Astrocyte of the hippocampus (primary cell): ENCODE measurements around the gene IL11RA.

ENCODE experiments used
- DNase-seq: peaks from one replicate; pipeline ENCODE4 v3.0.0; 2011; ENCODE audit warnings: low read depth, low spot score

The IL11RA gene

DNA sequence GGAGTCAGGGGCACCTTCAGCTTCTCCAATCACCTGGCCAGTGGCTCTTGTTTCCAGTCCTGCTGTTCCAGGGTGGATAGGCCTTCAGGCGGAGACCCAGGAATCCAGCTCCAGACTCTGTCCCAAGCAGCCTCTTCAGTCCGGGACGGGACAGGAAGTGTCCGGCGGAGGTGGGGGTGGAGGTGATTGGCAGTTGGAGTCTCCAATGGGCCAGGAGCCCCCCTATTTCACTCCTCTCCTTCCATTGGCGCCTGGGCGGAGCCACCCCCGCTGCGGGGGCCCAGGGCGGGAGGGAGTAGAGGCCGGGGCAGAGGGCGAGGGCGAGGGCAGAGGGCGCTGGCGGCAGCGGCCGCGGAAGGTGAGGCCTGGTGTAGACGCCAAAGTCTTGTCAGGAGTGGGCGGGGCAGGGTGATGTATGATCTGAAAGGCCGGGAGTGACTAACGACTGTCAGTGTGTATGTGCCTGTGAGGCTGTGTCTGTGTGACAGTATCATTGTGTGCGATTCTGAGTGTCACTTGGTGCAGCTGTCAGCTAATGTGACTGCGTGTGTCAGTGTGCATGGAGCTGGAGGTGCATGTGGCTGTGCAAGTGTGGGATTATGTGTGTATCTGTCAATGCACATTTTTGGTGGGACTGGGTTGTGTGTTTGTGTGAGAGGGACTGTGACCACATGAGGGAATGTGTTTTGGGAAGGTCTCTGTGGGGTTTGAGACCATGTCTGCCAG lies at the start of gene IL11RA:
TSS of gene IL11RA (plus strand) at position 310 of the 726 bp plus-strand sequence. CDS start 3,033 bp downstream, outside the sequence.
- peak; percentile 81 for DNase-seq

DNA sequence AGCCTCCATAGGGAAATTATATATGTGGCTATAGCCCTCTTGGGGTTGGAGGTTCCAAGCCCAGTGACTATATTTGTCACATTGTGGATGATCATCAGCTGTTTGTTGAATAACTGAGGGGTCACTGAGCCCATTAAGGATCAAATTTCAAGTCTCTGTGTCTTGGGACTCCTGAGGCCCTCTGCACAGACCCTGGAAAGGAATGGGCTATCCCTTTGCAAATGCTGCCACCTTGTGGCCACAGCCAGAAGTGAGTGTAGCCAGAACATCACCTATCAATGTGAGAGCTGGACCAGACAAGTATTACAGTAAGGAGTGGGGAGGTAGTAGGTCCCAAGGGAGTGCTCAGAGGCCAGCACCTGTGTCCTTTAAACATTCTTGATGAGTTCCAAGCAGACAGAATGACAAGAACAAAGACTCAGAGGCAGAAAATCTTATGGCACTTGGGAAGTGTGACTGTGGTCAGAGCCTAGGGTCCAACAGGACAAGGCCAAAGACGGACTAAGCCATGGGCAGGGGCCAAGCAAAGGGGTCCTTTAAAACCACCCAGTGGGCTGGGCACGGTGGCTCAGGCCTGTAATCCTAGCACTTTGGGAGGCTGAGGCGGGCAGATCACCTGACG lies 48.3 kb upstream of the IL11RA start:
- DNase-seq = peak; percentile 89

DNA sequence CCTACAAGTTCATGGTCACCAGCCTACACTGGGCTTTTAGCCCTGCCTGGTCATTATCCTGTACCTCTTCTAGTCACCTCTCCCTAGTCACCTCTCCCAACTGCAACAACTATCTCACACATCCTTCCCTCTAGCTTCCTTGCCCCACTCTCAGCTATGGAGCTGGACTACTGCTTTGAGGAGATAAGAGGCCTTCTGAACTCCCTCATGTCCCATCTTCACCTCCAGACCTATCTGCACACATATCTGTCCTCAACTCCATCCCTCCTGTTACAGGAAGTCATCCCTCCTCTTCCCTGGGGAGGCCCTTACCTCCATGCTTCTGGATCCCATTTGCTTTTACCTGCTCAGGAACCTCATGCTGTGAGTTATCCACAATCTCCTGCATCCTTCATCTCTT lies 45.8 kb upstream of the IL11RA start:
- DNase-seq = no peak

DNA sequence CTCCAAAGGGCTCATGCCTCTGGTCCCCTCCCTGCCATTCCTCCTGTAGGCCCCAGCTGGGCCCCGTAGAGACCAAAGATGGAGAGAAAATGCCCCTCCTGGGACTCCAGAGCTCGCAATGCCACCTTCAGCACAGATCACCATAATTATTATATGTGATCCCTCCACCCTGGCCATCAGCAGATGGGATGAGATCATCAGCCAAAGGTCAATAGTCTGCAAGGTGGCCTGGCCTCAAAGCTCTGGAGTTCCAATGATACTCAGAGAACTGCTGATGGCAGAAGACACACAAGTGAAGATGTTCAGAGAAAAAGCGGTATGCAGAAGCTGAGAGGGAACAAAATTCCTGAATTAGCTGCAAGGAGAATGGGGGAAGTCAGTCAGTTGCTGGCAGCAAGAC lies 45.1 kb upstream of the IL11RA start:
- DNase-seq = no peak

DNA sequence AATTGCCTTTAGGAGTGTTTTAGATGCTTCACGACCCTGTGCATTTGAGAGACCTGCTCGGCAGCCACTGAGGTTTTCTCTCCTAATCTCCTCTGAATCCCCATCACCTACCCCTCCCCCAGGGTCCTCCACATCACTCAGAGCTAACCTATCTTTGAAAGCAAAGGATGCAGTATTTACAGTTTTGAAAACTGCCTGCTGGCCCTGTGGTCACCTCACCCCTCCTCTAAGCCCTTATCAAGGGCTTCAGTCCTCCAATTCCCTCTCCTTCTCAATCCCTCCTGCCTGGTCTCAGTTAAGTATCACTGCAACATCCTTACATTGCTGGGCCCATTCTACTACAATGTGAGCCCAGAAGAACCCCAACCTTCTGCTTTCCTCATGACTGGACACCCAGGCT lies 44.7 kb upstream of the IL11RA start:
- DNase-seq = no peak

DNA sequence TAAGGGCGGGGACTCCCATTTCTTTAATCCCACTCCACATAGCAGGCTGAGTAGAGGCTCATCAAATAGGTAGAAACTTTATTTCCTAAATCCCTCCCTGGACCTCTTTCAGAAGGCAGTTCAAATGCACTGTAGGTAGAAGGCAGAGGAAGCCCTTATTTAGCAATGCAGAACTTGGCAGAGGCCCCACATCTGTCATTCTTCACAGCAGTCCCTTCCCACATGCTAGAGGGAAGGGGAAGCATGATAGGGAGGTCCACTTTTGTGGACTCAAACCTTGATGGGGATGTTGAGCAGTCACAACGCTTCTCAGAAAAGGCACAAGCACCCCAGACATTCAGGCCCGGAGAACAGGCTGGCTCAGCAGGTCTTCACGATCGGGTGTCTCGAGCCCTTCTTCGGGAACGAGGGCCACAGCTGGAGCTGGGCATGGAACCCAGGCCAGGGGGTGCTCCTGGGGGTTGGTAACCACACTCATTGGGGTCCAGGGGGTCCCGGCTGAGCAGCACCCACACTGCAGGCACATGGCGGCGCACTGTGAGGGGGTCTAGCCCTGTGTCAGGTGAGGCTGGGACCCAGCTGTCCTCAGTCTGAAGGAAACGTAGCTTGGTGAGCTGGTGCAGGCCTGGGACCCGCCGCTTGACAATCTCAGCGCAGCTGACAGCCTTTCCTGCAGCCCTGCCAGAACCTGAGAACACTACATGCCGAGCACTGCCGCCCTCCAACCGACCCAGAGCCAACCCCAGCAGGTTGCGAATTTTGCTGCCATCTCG lies 41.4 kb upstream of the IL11RA start:
- peak; percentile 28 for DNase-seq

DNA sequence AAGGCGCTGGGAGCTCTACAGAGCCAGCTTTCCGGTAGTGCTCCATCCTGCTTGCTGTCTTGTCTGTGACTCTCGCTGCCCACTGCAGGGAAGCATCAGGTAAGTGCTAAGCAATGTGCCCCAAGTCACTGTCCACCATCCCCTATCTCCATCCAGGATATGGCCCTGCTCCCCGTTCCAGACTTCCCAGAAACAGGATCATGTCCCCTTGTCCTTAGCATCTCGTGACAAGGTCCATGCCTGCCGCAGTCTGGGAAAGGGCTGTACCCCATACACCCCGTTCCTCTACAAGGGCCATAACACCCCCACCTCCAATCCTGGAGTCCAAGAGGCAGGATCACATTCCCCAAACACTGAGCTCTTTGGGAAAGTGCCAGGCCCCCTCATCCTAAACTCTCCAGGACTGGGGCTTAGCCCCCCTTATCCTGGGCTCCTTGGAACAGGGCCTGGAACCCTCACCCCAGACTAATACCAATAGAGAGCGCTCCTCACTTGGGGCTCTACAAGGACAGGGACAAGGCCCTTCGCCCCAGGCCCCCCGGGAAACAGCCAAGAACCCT lies 40.7 kb upstream of the IL11RA start:
- DNase-seq = peak; percentile 20

DNA sequence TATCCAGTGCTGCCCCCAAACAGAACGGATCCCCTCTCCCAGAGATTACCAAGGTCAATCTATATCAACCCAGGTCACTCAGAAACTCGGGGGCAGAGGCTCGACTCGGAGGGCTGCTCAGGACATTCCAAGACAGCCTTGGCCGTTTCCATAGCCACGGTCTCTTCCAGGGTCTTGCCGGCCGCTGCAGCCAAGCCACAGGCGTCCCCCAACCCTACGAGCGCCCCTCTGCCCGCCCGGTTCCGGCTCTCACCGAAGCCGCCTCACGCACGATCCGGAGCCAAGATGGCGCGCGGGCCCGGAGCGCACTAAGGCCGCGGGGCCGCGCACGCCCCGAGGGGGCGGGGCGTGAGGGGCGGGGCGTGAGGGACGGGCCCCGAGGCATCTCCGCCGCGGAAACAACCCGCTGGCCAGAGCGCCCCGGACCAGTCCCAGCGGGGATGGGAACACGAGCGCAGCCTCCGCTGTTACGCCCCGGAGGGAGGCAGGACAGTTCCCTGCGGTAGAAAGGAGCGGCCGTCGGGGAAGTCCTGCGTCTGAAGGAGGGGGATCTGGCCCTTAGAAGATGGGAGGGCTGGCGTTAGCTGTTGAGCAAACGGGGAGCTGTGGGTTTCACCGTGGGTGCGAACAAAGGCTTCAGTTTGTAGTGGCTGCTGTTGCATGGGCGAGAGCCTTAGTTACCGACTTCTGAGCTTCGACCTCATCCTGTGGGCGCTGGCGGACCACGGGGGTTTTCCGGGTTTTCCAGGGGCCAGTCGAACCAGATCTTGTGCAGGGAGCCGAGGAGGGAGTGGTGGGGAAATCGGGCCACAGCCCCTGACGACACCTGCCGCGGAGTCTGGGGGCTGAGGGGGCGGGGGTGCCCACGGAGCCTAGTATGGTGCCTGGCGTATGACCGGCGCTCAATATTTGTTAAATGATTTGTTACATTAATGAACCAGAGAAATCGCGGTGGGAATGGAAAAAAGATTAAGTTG lies 39.9 kb upstream of the IL11RA start, which contains the start of gene RPP25L:
TSS of gene RPP25L (minus strand) at position 287 of the 977 bp plus-strand sequence. CDS start 801 bp downstream, outside the sequence.
- peak; percentile 95 for DNase-seq

DNA sequence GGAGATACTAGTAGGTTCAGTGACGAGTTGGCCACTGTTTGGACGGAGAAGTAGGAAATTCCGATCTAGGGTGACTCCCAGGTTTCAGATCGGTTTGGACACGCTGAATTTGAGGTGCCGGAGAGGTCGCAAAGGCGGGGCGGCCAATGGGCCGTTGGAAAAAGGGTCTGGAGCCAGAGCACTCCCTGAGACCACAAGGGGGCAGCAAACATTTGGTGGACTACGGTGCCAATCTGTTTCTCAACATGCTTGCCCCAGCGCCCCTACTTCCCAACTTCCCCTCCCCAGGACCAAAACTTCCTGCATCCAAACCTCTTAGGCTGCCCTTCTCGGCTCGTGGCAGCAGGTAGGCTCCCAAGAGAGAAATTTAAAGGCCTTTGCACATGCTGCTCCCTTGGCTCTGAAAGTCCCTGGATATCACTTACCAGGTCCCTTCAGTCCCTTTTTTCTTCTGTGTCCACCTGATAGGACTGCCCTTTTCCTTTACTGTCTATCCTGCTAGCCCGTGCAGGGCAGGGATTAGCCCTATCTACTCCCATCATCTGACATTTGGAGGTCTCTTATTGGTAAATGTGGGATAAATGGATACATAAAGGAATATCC lies 39.1 kb upstream of the IL11RA start:
- peak; percentile 88 for DNase-seq

DNA sequence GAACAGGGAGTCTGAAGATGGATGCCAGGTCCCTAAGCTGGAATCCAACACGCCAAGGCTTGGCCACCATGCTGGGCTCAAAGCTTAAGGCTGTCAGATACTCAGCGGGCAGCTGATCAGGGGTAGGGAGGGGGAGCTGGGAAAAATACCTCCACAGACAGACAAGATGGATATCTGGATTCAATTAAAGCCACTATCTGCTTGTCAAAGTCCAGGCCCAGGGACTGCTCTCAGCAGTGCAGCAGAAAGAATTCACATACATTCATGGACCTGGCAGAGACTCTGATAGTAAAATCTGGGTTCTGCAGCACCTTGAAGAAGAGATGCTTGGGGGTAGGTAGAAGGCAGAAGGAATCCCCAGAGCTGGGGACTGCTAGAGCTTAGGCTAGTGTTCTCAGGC lies 36.9 kb upstream of the IL11RA start:
- no peak for DNase-seq

DNA sequence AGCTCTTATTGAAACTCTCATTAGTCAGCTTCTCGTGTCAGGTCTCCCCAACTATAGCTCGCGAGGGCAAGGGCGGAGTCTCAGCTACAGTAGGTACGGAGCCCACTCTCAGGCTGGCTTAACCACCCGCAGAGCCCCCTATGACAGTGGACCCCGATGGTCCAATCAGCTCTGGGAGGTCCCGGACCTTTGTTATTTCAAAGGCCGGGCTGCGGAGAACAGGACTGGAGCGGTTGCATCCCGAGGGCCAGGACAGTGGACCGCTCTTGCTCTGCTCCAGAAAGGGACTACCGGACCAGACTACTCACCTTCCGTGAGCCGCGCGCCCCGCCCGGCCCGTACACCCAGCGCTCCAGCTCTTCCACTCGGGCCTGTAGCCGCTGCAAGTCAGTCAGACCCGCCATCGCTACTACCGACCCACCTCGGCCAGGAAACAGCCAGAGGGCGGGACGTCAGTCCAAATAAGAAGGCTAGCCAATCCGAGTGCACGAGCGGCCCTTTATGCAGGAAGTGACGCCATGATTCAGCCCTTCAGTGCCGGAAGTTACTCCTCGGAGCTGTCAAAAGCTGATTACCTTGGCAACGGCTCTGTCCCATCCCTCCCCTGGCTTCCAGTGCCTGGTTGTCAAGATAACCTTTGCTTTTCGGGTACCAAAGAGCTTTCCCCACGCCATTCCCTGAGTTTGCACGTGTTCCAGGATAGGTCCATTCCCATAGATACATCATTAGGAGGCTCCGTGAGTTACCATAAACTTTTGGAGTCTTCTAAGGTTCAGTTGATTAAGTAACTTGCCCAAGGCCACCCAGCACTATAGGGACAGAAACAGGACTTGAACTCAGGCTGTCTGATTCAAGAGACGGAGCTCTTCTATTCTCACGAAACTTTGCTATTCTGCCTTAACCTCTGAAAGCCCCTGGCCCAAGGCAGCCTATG lies 31.7 kb upstream of the IL11RA start, which contains the start of gene DCTN3:
TSS of gene DCTN3 (minus strand) at position 435 of the 934 bp plus-strand sequence. CDS start at position 404, 31 bp downstream.
- DNase-seq = peak; percentile 97

DNA sequence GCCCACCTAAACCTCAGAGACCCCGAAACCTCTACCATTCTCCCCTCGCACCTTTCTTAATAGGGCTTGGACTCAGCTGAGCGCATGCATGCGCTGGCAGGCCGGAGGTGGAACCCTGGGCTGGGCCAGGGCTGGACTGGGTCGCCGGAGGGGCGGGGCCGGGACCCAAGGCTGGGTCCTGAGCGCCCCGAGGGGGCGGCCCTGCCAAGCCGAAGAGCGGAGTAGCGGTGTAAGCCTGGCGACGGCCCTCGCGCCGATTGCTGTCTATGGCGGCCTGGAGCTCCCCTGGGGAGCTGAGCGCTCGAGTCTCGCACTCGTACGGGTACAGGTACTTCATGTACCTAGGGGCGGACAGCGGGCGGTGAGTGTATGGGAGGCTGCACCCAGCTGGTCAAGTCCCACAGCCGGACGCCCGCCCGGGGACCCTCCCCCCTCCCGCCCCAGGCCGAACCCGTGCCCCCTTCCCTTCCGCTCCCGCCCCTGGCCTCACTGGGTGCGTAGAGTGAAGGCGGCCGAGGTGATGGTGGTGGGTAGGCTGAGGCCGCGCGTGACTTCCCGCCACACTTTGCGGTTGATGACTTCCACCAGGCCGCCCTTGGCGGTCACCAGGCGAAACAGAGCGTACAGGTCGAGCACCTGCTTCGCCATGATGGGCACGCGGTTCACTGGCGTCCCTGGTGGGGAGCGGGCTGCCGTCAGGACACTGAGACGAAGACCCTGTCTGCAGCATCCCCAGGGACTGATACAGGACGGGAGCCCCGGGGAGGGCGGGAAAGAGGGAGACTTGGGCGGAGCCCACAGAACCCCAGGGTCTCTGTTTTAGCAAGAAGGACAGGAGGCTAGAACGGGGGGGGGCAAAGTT lies 28.4 kb upstream of the IL11RA start:
- no peak for DNase-seq

DNA sequence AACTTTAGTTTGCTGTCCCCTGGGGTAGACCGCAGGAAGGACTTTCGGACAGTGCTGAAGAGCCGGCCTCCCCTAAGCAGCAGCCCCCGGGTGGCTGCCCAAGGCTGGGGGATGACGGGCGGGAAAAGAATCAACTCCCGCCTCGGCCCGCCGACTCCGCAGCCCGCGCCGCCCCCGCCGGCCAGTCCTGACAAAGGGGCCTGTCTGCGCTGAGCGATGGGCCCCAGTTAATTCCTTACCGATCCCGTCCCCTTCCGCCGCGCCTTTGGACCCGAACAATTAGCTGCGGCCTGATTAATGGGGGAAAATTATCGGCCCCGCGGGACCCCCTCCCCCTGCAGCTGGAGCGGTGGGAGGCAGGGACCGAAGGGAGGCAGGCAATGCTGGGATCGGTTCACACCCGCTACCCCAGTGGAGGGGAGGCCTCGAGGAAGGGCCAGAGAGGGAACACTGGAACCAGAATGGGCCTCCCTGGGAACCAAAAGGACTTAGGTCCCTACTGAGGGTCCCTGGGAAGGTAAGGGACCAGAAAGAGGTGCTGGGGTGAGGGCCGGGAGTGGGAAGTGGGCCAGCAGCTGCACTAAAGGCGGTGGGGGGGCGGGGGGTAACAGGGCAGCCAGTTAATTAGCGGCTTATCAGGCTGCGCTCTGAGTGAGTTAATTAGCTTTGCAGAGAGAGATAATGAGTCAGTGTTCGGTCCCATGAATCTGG lies 27.4 kb upstream of the IL11RA start:
- DNase-seq = no peak

DNA sequence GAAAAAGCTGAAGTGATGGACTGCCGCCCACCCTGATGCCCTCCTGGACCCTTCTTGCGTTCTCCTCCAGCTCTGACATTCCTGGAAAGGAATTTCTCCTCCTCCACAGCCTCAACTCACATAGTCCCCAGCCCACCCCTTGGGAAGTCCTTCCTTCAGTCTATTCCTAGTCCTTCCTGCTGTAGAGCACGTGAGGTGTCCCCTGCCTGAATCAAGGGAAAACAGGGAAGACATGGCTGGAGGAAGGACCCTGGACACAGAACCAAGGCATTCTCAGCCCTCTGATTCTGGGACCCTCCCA lies 26.8 kb upstream of the IL11RA start:
- no peak for DNase-seq

DNA sequence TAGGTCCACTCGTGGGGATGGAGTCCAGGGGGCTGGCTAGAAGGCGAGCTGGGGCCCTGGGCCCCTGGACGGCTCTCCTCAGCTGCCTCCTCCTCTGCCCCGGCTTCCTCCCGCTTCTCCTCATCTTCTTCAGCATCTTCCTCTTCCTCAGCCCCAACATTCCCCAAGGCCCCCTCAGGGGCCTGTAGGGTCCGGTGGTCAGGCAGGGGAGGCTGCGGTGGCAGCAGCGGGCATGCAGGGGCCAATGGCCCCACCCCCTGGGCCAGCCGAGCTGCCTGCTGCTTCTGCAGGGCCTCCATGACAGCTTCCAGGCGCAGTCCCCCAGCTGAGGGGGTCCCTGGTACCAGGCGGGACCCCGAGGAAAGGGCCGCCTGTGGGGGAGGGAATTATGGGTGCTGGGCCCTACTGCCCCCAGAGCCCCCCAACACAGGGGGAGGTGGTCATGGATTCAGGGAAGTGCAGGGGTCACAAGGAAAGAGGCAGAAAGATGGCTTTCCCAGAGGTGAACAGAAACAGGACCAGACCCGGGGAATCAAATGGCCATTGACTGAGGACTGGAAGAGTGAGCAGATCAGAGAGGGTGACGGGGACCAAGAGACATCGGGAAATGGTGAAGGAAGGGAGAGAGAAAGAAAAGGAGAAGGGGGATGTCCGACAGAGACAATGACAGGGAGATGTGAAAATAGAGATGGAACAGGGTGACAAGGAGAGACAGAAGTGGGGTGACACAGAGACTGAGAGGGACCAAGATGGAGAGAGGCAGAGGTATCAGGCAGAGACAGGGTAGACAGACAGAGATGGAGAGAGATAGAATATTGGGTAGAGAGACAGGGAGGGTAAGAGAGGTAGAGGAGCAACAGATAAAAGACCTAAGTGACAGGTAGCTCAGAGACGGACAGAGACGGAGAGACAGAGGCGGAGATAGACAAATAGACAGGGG lies 24.0 kb upstream of the IL11RA start:
- DNase-seq = no peak

DNA sequence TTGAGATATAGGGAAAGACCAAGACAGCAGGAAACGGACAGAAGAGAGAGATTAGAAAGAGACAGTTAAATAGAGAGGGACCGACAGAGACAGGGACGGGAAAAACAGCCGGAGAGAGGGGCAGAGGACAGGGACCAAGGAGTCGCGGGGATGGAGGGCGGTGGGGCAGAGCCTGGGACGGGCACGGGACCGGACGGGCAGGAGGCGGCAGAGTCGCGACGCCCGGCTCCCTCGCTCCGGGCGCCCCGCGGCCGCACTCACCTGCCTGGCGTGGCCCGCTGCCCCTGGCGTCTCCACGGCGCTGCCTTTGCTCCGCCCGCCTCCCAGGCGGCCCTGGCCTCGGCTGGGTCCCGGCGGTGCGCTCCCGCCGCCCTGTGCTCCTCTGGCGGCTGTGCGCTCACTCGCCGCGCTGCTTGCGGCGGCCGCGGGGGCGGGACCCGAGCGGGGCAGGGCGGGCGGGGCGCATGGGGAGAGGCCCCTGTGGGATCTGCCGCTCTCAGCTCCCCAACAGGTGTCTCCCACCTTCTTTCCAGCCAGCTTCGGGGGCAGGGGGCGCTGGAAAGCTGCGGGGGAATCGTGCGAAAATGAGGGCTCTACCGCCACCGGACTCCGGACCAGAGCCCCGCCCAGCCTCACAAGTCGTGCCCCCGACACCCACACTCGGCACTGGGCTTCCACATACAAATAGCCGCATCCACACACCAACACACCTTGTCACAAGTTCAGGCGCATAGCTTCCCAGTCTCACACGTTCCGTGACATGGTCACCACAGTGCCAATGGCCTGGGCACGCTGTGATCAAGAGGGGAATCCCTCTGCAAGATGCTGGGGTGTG lies 23.1 kb upstream of the IL11RA start, which contains the start of gene ARID3C:
TSS of gene ARID3C (minus strand) at position 411 of the 835 bp plus-strand sequence. CDS start 1,052 bp downstream, outside the sequence.
- DNase-seq = peak; percentile 59
